HEK293 (cell line): ENCODE results near the gene FES.

ENCODE experiments used
- CTCF ChIA-PET: fragments of 350-600 bp; formaldehyde crosslinking; extraction: SDS; loops from one replicate; lab custom pipeline; 2021; ENCODE audit warnings: antibody characterized with exemption; lab: Yijun Ruan, JAX
- POLR2A ChIA-PET: fragments of 300-600 bp; formaldehyde crosslinking; extraction: SDS; loops from one replicate; lab custom pipeline; 2020; ENCODE audit warnings: antibody characterized with exemption, inconsistent platforms; lab: Yijun Ruan, JAX
- H3K27ac ChIP-seq: fragments of 200-500 bp; sonication (Bioruptor generic); 2 replicates; pipeline ENCODE4 v1.5.1; 2014; ENCODE audit warnings: low read depth, low read length, control low read depth, inconsistent platforms; ENCODE audit errors: extremely low read depth
- H3K36me3 ChIP-seq, 2 experiments: fragments of 200-500 bp in 1 of 2; sonication (Bioruptor generic) in 1 of 2; 1 replicate in 1 of 2; 2 replicates in 1 of 2; pipeline ENCODE4 v1.5.1; 2014 to 2017; ENCODE audit warnings: inconsistent platforms in 2 of 2, low read length in 2 of 2; ENCODE audit not compliant: control insufficient read depth in 2 of 2, insufficient read depth in 1 of 2
- H3K4me1 ChIP-seq: fragments of 200-500 bp; sonication (Bioruptor generic); 2 replicates; pipeline ENCODE4 v1.5.1; 2014; ENCODE audit warnings: mild to moderate bottlenecking, low read length, inconsistent platforms; ENCODE audit not compliant: control insufficient read depth, insufficient read depth
- H3K4me3 ChIP-seq: 2 replicates; pipeline ENCODE4 v1.5.1; 2011; ENCODE audit warnings: low read depth, mild to moderate bottlenecking, control low read depth, low read length, moderate library complexity
- H3K9me3 ChIP-seq: fragments of 200-500 bp; sonication (Bioruptor generic); 2 replicates; pipeline ENCODE4 v1.5.1; 2014; ENCODE audit warnings: low read depth, low read length, inconsistent platforms; ENCODE audit not compliant: control insufficient read depth, insufficient read depth
- ZNF600 ChIP-seq: fragments of 450-650 bp; formaldehyde crosslinking; IDR thresholded peaks from 2 replicates; pipeline ENCODE4 v1.5.1; 2016; ENCODE audit warnings: missing biosample characterization, missing genetic modification characterization

FES gene

DNA sequence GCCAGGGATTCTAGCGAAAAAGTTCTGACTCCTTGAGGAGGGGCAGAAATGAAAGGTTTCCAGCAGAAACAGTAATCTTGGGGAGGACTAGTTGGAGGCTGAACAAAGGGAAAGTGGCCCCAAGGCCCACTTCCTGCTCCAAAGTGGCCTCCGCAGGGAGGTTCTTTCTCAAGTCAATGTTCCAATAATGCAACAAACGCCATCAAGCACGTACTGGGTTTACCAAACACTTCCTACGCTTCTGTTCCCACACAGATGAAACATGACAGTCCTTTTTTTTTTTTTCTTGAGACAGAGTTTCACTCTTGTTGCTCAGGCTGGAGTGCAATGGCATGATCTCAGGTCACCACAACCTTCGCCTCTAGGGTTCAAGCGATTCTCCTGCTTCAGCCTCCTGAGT, 60.8 kb downstream of the FES start:
- Histone ChIP-seq H3K4me3 (no peak overlapping the region), H3K36me3 (peaks cover 66 to 92% of the 10 kb centered on the region in 2 experiments), H3K4me1 (no peaks in the 10 kb centered on the region), H3K27ac (no peak overlapping the region), H3K9me3 (no peaks in the 10 kb centered on the region)
- CTCF ChIA-PET, result interaction anchor here (1.2 to 5.1 kb wide), 5 partner anchors 9 to 327 kb away, joined by 3 to 60 read pairs (median 8); partner anchors contain the start of genes HDDC3 and UNC45A
- POLR2A ChIA-PET, result interaction anchor here (1.4 to 2.5 kb wide), 3 partner anchors 9 to 10 kb away, joined by 7 to 10 read pairs (median 8); partner anchors contain the start of genes RCCD1 and UNC45A
- no peak for TF ChIP-seq ZNF600
